K562 (cell line): Measurements from ENCODE around the gene TELO2. TPM values are rescaled to one million over a fixed set of nuclear protein-coding genes. Genes with fewer than 3 reads are reported as not detected.

Source experiments
- CBFB ChIP-seq: sonication (generic); formaldehyde crosslinking; IDR thresholded peaks from 2 replicates; pipeline ENCODE4 v1.4.0; 2020; ENCODE audit warnings: mild to moderate bottlenecking, missing genetic modification reagents
- ETV5 ChIP-seq: sonication (generic); formaldehyde crosslinking; IDR thresholded peaks from 2 replicates; pipeline ENCODE4 v1.4.0; 2020; ENCODE audit warnings: low read depth, mild to moderate bottlenecking, missing genetic modification reagents
- GABPB2 ChIP-seq: fragments of 250-450 bp; sonication (Bioruptor Pico); conservative IDR thresholded peaks from 2 replicates; pipeline ENCODE4 v1.5.1; 2021; ENCODE audit warnings: mild to moderate bottlenecking
- HDAC1 ChIP-seq, 2 experiments: fragments of 450-650 bp; IDR thresholded peaks; 2 replicates each; pipeline ENCODE4 v1.6.1; 2016 to 2017; ENCODE audit warnings: inconsistent platforms in 1 of 2, mild to moderate bottlenecking in 1 of 2, moderate library complexity in 1 of 2
- HMG20B ChIP-seq: fragments of 250-450 bp; sonication (Bioruptor Pico); IDR thresholded peaks from 2 replicates; pipeline ENCODE4 v1.5.0; 2021; ENCODE audit warnings: mild to moderate bottlenecking
- ILK ChIP-seq: fragments of 450-650 bp; IDR thresholded peaks from 2 replicates; pipeline ENCODE4 v1.6.1; 2016; ENCODE audit warnings: missing genetic modification characterization, low read depth, mild to moderate bottlenecking, missing compliant biosample characterization, moderate library complexity, borderline replicate concordance
- OTX1 ChIP-seq: fragments of 450-650 bp; formaldehyde crosslinking; IDR thresholded peaks from 2 replicates; pipeline ENCODE4 v1.4.0; 2022; ENCODE audit warnings: mild to moderate bottlenecking
- RBM14 ChIP-seq: fragments of 200-400 bp; formaldehyde crosslinking; IDR thresholded peaks from 2 replicates; pipeline ENCODE4 v1.6.1; 2018; ENCODE audit warnings: low read depth, mild to moderate bottlenecking, low read length, moderate library complexity, borderline replicate concordance; ENCODE audit not compliant: insufficient read depth
- STAT5B ChIP-seq: fragments of 250-450 bp; sonication (Bioruptor Pico); IDR thresholded peaks from 2 replicates; pipeline ENCODE4 v1.8.0; 2021; ENCODE audit warnings: mild to moderate bottlenecking, inconsistent platforms
- SUPT5H ChIP-seq: fragments of 450-650 bp; IDR thresholded peaks from 2 replicates; pipeline ENCODE4 v1.6.1; 2016
- ZFP1 ChIP-seq: fragments of 450-650 bp; formaldehyde crosslinking; IDR thresholded peaks from 2 replicates; pipeline ENCODE4 v1.4.0; 2020; ENCODE audit warnings: mild to moderate bottlenecking, mixed read lengths
- ZNF431 ChIP-seq: sonication (generic); formaldehyde crosslinking; IDR thresholded peaks from 2 replicates; pipeline ENCODE4 v1.8.0; 2022; ENCODE audit warnings: mild to moderate bottlenecking, missing genetic modification reagents
- ZNF583 ChIP-seq: fragments of 250-450 bp; sonication (Bioruptor Pico); IDR thresholded peaks from 2 replicates; pipeline ENCODE4 v1.4.0; 2020
- ZNF79 ChIP-seq: fragments of 250-450 bp; sonication (Bioruptor Pico); IDR thresholded peaks from 2 replicates; pipeline ENCODE4 v1.4.0; 2020; ENCODE audit warnings: low read depth, mild to moderate bottlenecking, moderate library complexity
- polyA plus RNA-seq, 8 experiments: library from polyadenylated mRNA; depleted of rRNA in 4 of 8; stranded (reverse) in 5 of 8; unstranded in 3 of 8; fragments of >200 nt; fragmentation: Nextera tagmentation in 2 of 8; fragmentation: Illumina TruSeq in 1 of 8; extraction: Ambion mirVana in 2 of 8; extraction: Trizol in 1 of 8; gene quantifications; 2 replicates each; pipeline versions ENCODE4 v1.2.1 to v1.2.3, GENCODE V29; 2011 to 2014; ENCODE audit warnings: inconsistent platforms in 1 of 8, missing spikeins in 1 of 8
- total RNA-seq, 7 experiments: library from RNA; depleted of rRNA in 6 of 7; stranded (reverse); fragments of >200 nt in 6 of 7; fragmentation: Illumina TruSeq in 2 of 7; extraction: Trizol in 2 of 7; gene quantifications; 2 replicates each; pipeline versions ENCODE4 v1.2.1 to v1.2.3, GENCODE V29; 2011 to 2021; ENCODE audit warnings: low replicate concordance in 1 of 7
- TF ChIP-seq, protein P1 (sequence below): IDR thresholded peaks from 2 replicates; pipeline ENCODE4 v1.6.1; 2016; ENCODE audit warnings: missing genetic modification characterization, missing compliant biosample characterization
- TF ChIP-seq, protein P2 (sequence below): sonication (generic); formaldehyde crosslinking; IDR thresholded peaks from 2 replicates; pipeline ENCODE4 v1.8.1; 2023; ENCODE audit warnings: mild to moderate bottlenecking, missing genetic modification reagents
- TF ChIP-seq, protein P3 (sequence below): sonication (generic); formaldehyde crosslinking; IDR thresholded peaks from 2 replicates; pipeline ENCODE4 v1.8.1; 2023; ENCODE audit warnings: mild to moderate bottlenecking, missing genetic modification reagents
- TF ChIP-seq, protein P4 (sequence below): fragments of 450-650 bp; IDR thresholded peaks from 2 replicates; pipeline ENCODE4 v1.6.1; 2017; ENCODE audit warnings: antibody characterized with exemption, mild to moderate bottlenecking

The TELO2 gene
- total and polyA plus RNA-seq, 9 of the 15 experiments (the other 6 are each of a cell fraction or from before 2014, with no cell fraction given), result 0.51 to 91.8 (median 14.5) TPM

DNA sequence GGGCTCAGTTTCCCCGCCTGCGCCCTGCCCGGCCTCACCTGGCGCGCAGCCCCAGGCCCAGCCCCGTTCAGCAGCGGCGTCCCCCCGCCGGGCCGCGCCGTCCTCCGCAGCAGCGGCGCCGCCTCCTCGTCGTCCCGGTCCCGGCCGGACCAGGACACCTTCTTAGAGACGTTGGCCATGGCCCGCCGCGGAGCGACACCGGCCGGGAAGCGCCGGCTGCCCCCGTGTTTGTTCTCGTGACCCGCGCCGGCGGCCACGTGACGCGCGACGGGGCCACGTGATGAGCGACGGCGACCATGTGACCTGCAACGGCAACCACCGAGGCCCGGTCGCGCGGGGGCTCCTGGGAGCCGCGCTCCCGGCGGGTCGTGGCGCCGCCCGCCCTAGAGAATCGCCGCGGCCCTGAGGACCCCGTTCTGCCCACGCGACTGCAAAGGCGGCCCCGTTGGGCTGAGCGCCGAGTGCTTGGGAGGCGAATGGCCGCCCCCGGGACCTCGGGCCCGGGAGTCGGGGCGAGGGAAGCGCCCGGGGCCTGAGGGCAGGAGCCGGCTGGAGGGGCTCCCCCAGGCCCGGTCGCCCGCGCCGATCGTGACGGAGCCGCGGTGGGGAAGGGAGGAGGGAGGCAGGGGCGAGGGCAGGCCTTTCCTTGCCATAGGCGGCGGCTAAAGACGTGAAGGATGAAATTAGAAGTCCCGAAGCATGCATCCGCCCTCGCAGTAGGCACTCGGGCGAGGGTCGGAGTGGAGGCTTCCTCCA lies 18.2 kb upstream of the TELO2 start, which contains the start of gene CLCN7 (continued):
- TF ChIP-seq, protein P1, sequence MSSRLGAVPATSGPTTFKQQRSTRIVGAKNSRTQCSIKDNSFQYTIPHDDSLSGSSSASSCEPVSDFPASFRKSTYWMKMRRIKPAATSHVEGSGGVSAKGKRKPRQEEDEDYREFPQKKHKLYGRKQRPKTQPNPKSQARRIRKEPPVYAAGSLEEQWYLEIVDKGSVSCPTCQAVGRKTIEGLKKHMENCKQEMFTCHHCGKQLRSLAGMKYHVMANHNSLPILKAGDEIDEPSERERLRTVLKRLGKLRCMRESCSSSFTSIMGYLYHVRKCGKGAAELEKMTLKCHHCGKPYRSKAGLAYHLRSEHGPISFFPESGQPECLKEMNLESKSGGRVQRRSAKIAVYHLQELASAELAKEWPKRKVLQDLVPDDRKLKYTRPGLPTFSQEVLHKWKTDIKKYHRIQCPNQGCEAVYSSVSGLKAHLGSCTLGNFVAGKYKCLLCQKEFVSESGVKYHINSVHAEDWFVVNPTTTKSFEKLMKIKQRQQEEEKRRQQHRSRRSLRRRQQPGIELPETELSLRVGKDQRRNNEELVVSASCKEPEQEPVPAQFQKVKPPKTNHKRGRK (tag), result no peak
- TF ChIP-seq CBFB (CRISPR knock-in tag), result no peak
- no peak for TF ChIP-seq HMG20B (CRISPR knock-in tag)
- TF ChIP-seq, protein P2, sequence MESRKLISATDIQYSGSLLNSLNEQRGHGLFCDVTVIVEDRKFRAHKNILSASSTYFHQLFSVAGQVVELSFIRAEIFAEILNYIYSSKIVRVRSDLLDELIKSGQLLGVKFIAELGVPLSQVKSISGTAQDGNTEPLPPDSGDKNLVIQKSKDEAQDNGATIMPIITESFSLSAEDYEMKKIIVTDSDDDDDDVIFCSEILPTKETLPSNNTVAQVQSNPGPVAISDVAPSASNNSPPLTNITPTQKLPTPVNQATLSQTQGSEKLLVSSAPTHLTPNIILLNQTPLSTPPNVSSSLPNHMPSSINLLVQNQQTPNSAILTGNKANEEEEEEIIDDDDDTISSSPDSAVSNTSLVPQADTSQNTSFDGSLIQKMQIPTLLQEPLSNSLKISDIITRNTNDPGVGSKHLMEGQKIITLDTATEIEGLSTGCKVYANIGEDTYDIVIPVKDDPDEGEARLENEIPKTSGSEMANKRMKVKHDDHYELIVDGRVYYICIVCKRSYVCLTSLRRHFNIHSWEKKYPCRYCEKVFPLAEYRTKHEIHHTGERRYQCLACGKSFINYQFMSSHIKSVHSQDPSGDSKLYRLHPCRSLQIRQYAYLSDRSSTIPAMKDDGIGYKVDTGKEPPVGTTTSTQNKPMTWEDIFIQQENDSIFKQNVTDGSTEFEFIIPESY (CRISPR knock-in tag), result peak; percentile 92
- peak in 1 of 2 experiments; percentile 91; a peak in 2 of 4 replicates for TF ChIP-seq HDAC1 (IDR thresholded peaks at IDR 0.05)
- no peak for TF ChIP-seq STAT5B (CRISPR knock-in tag)
- TF ChIP-seq GABPB2 (CRISPR knock-in tag), result no peak
- no peak for TF ChIP-seq ZNF79 (CRISPR knock-in tag)
- TF ChIP-seq, protein P3, sequence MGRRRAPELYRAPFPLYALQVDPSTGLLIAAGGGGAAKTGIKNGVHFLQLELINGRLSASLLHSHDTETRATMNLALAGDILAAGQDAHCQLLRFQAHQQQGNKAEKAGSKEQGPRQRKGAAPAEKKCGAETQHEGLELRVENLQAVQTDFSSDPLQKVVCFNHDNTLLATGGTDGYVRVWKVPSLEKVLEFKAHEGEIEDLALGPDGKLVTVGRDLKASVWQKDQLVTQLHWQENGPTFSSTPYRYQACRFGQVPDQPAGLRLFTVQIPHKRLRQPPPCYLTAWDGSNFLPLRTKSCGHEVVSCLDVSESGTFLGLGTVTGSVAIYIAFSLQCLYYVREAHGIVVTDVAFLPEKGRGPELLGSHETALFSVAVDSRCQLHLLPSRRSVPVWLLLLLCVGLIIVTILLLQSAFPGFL (CRISPR knock-in tag), result no peak
- no peak for TF ChIP-seq ZFP1 (CRISPR knock-in tag)
- TF ChIP-seq ZNF583 (CRISPR knock-in tag), result 0 out of 2 replicates have a peak, but pooled peaks have one; percentile 43
- TF ChIP-seq, protein P4, sequence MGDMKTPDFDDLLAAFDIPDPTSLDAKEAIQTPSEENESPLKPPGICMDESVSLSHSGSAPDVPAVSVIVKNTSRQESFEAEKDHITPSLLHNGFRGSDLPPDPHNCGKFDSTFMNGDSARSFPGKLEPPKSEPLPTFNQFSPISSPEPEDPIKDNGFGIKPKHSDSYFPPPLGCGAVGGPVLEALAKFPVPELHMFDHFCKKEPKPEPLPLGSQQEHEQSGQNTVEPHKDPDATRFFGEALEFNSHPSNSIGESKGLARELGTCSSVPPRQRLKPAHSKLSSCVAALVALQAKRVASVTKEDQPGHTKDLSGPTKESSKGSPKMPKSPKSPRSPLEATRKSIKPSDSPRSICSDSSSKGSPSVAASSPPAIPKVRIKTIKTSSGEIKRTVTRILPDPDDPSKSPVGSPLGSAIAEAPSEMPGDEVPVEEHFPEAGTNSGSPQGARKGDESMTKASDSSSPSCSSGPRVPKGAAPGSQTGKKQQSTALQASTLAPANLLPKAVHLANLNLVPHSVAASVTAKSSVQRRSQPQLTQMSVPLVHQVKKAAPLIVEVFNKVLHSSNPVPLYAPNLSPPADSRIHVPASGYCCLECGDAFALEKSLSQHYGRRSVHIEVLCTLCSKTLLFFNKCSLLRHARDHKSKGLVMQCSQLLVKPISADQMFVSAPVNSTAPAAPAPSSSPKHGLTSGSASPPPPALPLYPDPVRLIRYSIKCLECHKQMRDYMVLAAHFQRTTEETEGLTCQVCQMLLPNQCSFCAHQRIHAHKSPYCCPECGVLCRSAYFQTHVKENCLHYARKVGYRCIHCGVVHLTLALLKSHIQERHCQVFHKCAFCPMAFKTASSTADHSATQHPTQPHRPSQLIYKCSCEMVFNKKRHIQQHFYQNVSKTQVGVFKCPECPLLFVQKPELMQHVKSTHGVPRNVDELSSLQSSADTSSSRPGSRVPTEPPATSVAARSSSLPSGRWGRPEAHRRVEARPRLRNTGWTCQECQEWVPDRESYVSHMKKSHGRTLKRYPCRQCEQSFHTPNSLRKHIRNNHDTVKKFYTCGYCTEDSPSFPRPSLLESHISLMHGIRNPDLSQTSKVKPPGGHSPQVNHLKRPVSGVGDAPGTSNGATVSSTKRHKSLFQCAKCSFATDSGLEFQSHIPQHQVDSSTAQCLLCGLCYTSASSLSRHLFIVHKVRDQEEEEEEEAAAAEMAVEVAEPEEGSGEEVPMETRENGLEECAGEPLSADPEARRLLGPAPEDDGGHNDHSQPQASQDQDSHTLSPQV, result peak; percentile 93
- TF ChIP-seq ILK (tag), result no peak
- no peak for TF ChIP-seq OTX1
- TF ChIP-seq RBM14, result peak; percentile 85; the same call in 1 of the 2 replicates
- peak; percentile 59; the same call in 1 of the 2 replicates for TF ChIP-seq ETV5 (CRISPR knock-in tag)
- peak; percentile 80 for TF ChIP-seq SUPT5H
- TF ChIP-seq ZNF431 (CRISPR knock-in tag), result peak; percentile 84
